Measurements from ENCODE around the gene RPTOR. TPM values are rescaled to one million over a fixed set of nuclear protein-coding genes. Genes with fewer than 3 reads are reported as not detected.

RPTOR gene
- total RNA-seq, 2 experiments from 2014 or later: 60.0 to 67.2 TPM

GRCh38 chr17:80851277-80851925, 306.8 kb downstream of the RPTOR start:
- CTCF ChIA-PET: no interaction called here
- POLR2A ChIA-PET: interaction anchor here (0.6 kb wide), 1 partner anchor 202 kb away, joined by 3 read pairs; no protein-coding TSS in a partner anchor

- CTCF ChIA-PET: no interaction called here
Observed at GRCh38 chr17:80852476-80853015, 307.9 kb downstream of the RPTOR start.

DNA sequence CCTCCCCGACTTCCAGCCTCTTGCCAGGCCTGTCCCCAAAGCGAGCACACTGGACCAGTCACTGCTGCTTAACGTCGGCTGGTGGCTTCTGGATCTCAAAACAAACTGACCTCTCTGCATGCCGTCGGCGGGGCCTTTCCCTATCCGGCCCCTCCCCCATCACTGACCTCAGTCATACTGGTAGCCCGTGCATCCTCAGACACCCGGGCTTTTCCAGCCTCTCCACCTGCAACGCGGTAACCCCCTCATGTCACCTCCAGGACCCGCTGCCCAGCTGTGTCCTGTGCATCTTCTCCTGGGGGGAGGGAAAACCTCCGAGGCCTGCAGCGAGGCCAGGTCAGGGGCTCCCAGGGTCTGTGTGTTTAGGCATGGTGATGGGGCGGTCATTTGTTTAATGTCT, 308.4 kb downstream of the RPTOR start:
- CTCF ChIA-PET: no interaction called here
- POLR2A ChIA-PET: no interaction called here

More at GRCh38 chr17:80852476-80853015, 307.9 kb downstream of the RPTOR start:
- POLR2A ChIA-PET: no interaction called here

DNA sequence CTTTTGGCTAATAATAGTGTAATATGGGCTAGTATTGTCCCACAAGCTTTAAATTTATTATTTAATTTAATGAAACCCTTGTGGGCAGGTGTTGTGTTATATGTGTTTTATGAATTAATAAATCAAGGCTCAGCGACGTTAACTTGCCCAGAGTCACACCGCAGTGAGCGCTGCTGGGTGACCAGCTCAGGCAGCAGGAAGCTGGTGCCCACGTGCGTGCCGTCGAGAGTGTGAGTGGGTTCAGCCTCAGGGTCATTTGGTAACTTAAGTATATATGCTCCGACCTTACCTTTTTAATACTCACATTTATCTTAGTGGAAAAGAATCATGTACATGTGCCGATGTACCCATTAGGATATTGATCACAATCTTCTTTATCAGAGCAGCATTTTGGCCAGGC, 309.6 kb downstream of the RPTOR start:
- POLR2A ChIA-PET: interaction anchor here (1.3 kb wide), 1 partner anchor 37 kb away, joined by 4 read pairs; no protein-coding TSS in a partner anchor

DNA sequence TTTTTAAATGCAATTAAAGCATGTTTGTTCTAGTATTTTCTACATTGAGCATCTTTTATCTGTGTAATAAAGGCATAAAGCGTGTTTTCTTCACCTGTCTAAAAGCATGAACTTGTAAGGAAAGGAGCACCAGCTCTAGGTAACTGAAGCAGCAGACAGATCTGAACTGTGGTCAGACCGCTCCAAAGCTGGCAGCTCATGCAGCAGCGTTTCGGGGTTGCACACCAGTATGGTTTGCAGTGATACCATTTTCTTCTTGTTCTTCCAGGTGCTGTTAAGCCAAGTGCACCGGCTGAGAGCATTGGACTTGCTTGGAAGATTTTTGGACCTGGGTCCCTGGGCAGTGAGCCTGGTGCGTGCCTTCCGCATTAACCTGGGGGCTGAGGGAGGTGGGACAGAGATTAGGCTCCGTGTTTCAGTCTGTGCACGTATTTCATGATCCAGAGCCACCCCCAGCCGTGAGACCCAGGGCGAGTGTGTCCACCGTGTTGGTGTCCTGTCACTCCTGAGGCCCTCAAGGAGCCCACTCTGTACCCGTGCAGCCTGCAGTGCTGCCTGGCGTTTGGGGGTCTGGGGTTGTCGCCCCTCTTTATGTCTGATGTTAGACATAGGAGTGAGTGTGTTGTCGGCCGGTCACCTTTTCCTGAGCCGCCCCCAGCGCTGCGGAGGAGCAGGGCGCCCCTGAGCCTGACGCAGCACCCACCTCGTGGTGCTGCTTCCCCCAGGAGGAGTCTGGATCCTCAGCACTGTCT, 310.7 kb downstream of the RPTOR start:
- CTCF ChIA-PET: interaction anchor here (0.6 to 3.6 kb wide), 2 partner anchors 22 to 140 kb away, joined by 4 to 15 read pairs; no protein-coding TSS in a partner anchor
- POLR2A ChIA-PET: interaction anchor here (1.3 to 2.0 kb wide), 3 partner anchors 22 to 36 kb away, joined by 4 to 9 read pairs (median 5); no protein-coding TSS in a partner anchor

More for the DNA sequence above, 309.6 kb downstream of the RPTOR start:
- CTCF ChIA-PET: no interaction called here

- POLR2A ChIA-PET: interaction anchor here (0.6 to 2.0 kb wide), 9 partner anchors 17 to 94 kb away, joined by 3 to 12 read pairs (median 4); no protein-coding TSS in a partner anchor
- CTCF ChIA-PET: interaction anchor here (0.6 to 3.6 kb wide), 5 partner anchors 9 to 36 kb away, joined by 3 to 15 read pairs (median 5); no protein-coding TSS in a partner anchor
Observed at GRCh38 chr17:80855948-80856862, 311.6 kb downstream of the RPTOR start.

- ChIA-PET POLR2A (interaction anchor here (0.6 to 2.0 kb wide), 9 partner anchors 16 to 94 kb away, joined by 3 to 12 read pairs (median 4); no protein-coding TSS in a partner anchor), CTCF (interaction anchor here (1.2 to 3.6 kb wide), 4 partner anchors 9 to 35 kb away, joined by 3 to 15 read pairs (median 6); no protein-coding TSS in a partner anchor)
Observed at GRCh38 chr17:80856863-80857755, 312.5 kb downstream of the RPTOR start.

GRCh38 chr17:80857756-80858171, 313.1 kb downstream of the RPTOR start:
- ChIA-PET CTCF (interaction anchor here (0.6 to 3.6 kb wide), 2 partner anchors 25 to 116 kb away, joined by 4 to 15 read pairs; no protein-coding TSS in a partner anchor), POLR2A (interaction anchor here (2.0 kb wide), 1 partner anchor 31 kb away, joined by 5 read pairs; no protein-coding TSS in a partner anchor)

GRCh38 chr17:80858301-80859001, 313.8 kb downstream of the RPTOR start:
- POLR2A ChIA-PET: no interaction called here
- CTCF ChIA-PET: interaction anchor here (0.6 to 3.6 kb wide), 3 partner anchors 19 to 115 kb away, joined by 3 to 15 read pairs (median 4); no protein-coding TSS in a partner anchor

DNA sequence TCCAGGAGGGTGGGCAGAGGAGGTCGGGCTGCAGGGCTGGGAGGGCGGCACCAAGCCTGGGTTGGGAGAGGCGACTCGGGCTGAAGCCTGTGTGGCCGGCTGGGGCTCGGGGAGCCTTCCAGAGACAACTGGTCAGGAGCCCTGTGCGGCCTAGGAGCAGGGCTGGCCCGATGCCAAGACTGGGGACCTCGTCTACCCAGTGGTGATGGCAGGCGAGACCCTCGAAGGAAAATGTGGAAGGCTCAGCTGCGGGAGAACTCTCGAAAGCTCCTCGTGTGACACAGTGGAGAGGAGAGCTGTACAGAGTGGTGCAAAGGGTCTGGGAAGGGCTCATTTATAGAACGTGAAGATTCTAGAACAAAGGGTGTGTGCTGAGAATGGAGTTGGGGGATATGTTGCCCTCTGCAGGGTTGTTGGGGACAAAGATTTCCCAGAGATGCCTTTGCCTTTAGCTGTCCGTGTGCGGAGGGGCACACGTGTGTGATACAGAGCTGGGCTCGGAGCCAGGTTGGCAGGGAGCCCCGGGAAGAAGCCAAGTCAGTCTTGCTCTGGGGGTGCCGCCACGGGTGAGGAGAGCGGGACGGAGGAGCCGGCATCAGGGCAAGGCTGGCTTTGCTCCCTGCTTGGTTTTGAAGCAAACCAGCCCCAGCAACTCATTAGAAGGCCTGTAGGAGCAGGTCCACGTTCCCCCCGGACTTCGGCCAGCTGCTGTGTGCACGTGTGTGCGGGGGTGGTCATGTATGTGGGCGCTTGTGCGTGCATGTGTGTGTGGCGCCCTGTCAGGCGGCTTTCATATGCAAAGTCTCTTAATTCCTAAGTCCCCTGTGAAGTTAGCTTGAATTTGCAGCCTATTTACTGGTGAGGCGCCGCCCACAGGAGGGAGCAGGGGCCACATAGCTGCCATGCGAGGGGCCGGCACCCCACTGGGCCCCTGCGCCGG, 314.6 kb downstream of the RPTOR start:
- CTCF ChIA-PET: interaction anchor here (0.7 kb wide), 1 partner anchor 18 kb away, joined by 3 read pairs; no protein-coding TSS in a partner anchor
- POLR2A ChIA-PET: no interaction called here

DNA sequence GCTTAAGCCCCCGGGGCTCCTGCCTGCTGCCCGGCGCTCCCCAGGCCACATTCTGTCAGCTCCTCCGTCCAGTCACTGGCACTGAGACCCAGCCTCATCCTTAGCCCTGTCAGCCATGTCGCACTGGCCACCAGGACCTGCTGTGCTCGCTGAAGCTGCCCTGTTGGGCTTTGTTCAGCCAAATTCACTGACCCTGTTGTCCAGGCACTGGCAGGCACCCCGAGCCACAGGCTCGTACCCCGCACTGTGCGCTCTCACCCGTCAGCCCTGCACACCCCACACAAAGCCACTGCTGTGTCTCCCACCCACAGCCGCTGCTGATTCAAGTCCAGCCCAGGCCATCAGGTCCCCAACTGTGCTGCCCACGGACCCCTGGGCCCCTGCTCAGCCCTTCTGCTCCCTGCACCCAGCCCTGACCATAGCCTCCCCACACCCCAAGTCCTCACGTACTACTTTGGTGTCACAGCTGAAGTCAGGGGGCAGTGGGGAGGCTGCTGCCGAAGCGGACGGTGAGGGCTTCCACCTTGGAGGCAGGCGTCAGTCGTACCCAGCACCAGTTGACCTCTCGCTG, 315.5 kb downstream of the RPTOR start:
- ChIA-PET CTCF (interaction anchor here (1.0 to 1.1 kb wide), 2 partner anchors 12 kb away, joined by 3 to 4 read pairs; no protein-coding TSS in a partner anchor), POLR2A (no interaction called here)

GRCh38 chr17:80860703-80861417, 316.2 kb downstream of the RPTOR start:
- POLR2A ChIA-PET: no interaction called here
- CTCF ChIA-PET: interaction anchor here (1.0 to 1.1 kb wide), 2 partner anchors 11 to 13 kb away, joined by 3 to 4 read pairs; no protein-coding TSS in a partner anchor

DNA sequence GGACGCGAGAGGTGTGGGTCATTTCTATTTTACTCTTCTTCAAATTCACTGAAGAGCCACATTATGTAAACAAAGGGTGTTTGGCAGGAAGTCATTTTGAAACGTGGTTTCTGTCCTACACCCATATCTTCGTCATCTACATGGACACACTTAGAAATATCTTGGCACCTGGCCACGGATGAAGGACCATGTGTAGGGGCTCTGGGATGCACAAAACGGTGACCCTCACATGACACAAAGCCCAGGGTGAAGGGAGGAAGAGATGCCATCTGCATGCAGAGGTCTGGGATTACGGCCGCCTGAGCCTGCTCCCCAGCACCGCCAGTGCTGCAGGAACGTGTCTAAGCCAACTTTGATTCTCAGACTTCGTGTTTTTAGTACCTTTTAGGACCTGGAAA, 316.8 kb downstream of the RPTOR start:
- POLR2A ChIA-PET: no interaction called here
- CTCF ChIA-PET: interaction anchor here (1.0 to 1.5 kb wide), 3 partner anchors 11 to 16 kb away, joined by 3 to 4 read pairs (median 4); no protein-coding TSS in a partner anchor

- CTCF ChIA-PET: interaction anchor here (1.5 kb wide), 1 partner anchor 15 kb away, joined by 4 read pairs; no protein-coding TSS in a partner anchor
- POLR2A ChIA-PET: interaction anchor here (0.7 kb wide), 1 partner anchor 13 kb away, joined by 3 read pairs; no protein-coding TSS in a partner anchor
Observed at GRCh38 chr17:80861892-80862291, 317.3 kb downstream of the RPTOR start.

All from activated CD8-positive, alpha-beta memory T cell treated with anti-CD3 and anti-CD28 coated beads for 36 hours (primary cell).